Testis (tissue), 2 donors: Measurements from ENCODE around the gene TPSB2.

Source experiments
- CTCF ChIP-seq, 3 experiments: fragments of 450-650 bp in 2 of 3; fragments of 200-600 bp in 1 of 3; sonication (generic) in 1 of 3; IDR thresholded peaks; one replicate each; pipeline ENCODE4 v1.5.1; 2016 to 2019; ENCODE audit warnings: antibody characterized with exemption in 3 of 3, mild to moderate bottlenecking in 2 of 3, moderate library complexity in 1 of 3
- POLR2A ChIP-seq: fragments of 450-650 bp; IDR thresholded peaks from one replicate; pipeline ENCODE4 v1.6.1; 2017; ENCODE audit warnings: antibody characterized with exemption, mild to moderate bottlenecking, moderate library complexity

GRCh38 chr16:1188432-1189189 lies 41.4 kb downstream of the TPSB2 start:
- TF ChIP-seq CTCF (IDR thresholded peaks at IDR 0.05) (no peak), POLR2A (no peak)
